ENCODE data around the gene ABCA3.

- TF ChIP-seq POLR2AphosphoS5 (IDR thresholded peaks at IDR 0.05; ENCODE audit: low read depth, low read length) (no peak), POLR2A (IDR thresholded peaks at IDR 0.05; ENCODE audit: low read depth, low read length) (no peak), SPI1 (IDR thresholded peaks at IDR 0.05; ENCODE audit: low read depth, low read length) (no peak), TAF1 (IDR thresholded peaks at IDR 0.05; ENCODE audit: low read depth, low read length) (no peak), POU2F2 (IDR thresholded peaks at IDR 0.05; ENCODE audit: low read depth, low read length) (no peak), PAX5 (IDR thresholded peaks at IDR 0.05; ENCODE audit: insufficient read depth, low read length, severe bottlenecking) (no peak)
These were observed 103.4 kb downstream of the ABCA3 start for GRCh38 chr16:2237102-2237482.

All from GM12891 (cell line).